BE2C (cell line): ENCODE results near the gene LAMA5.

Source experiments
- DNase-seq: peaks from one replicate; pipeline ENCODE4 v3.0.0-alpha.2; 2020
- H3K27me3 ChIP-seq: fragments of 250-450 bp; sonication (Bioruptor Pico); 2 replicates; pipeline ENCODE4 v1.5.1; 2020; ENCODE audit warnings: mild to moderate bottlenecking
- H3K36me3 ChIP-seq: fragments of 250-450 bp; sonication (Bioruptor Pico); 2 replicates; pipeline ENCODE4 v1.5.1; 2020; ENCODE audit warnings: mild to moderate bottlenecking
- H3K4me1 ChIP-seq: fragments of 250-450 bp; sonication (Bioruptor Pico); 2 replicates; pipeline ENCODE4 v1.5.1; 2020
- H3K4me3 ChIP-seq: 2 replicates; pipeline ENCODE4 v1.5.1; 2011; ENCODE audit warnings: low read depth, low read length
- H3K9me3 ChIP-seq: fragments of 250-450 bp; sonication (Bioruptor Pico); 2 replicates; pipeline ENCODE4 v1.5.1; 2020
- CTCF ChIP-seq: IDR thresholded peaks from 2 replicates; pipeline ENCODE4 v1.5.1; 2012; ENCODE audit warnings: mild to moderate bottlenecking, low read depth, low read length

LAMA5 gene

GRCh38 chr20:62265365-62265764 is 101.7 kb downstream of the LAMA5 start:
- peaks cover 10% of the 10 kb centered on the region for H3K36me3 ChIP-seq
- H3K4me1 ChIP-seq, result no peaks in the 10 kb centered on the region
- TF ChIP-seq CTCF, result no peak
- H3K27me3 ChIP-seq, result no peaks in the 10 kb centered on the region
- no peaks in the 10 kb centered on the region; the same call in 1 of the 2 replicates for H3K9me3 ChIP-seq
- no peak for DNase-seq
- no peak overlapping the region for H3K4me3 ChIP-seq

- Histone ChIP-seq H3K36me3 (peaks cover 10% of the 10 kb centered on the region), H3K4me3 (no peak overlapping the region), H3K27me3 (no peaks in the 10 kb centered on the region), H3K4me1 (no peaks in the 10 kb centered on the region), H3K9me3 (no peaks in the 10 kb centered on the region; the same call in 1 of the 2 replicates)
- DNase-seq, result no peak
- no peak for TF ChIP-seq CTCF
Measured at GRCh38 chr20:62263396-62263795, 103.7 kb downstream of the LAMA5 start.

GRCh38 chr20:62262064-62262463 is 105.0 kb downstream of the LAMA5 start:
- Histone ChIP-seq H3K4me1 (no peaks in the 10 kb centered on the region), H3K4me3 (no peak overlapping the region), H3K27me3 (no peaks in the 10 kb centered on the region), H3K36me3 (peaks cover 10% of the 10 kb centered on the region), H3K9me3 (no peaks in the 10 kb centered on the region; the same call in 1 of the 2 replicates)
- no peak for TF ChIP-seq CTCF
- no peak for DNase-seq

- Histone ChIP-seq H3K4me1 (peaks cover under 1% of the 10 kb centered on the region; the same call in 1 of the 2 replicates), H3K36me3 (peaks cover 5% of the 10 kb centered on the region), H3K9me3 (no peaks in the 10 kb centered on the region), H3K4me3 (no peak overlapping the region), H3K27me3 (no peaks in the 10 kb centered on the region)
- no peak for TF ChIP-seq CTCF
- DNase-seq, result no peak
Measured at GRCh38 chr20:62259294-62259565, 107.9 kb downstream of the LAMA5 start.
